ENCODE measurements around the gene FBXO33.

GRCh38 chr14:39435241-39435640 is 3.0 kb upstream of the FBXO33 start:
- TF ChIP-seq CTCF (IDR thresholded peaks at IDR 0.05; ENCODE audit: low read length): no peak
- TF ChIP-seq EZH2 (IDR thresholded peaks at IDR 0.05; ENCODE audit: borderline replicate concordance, low read length): no peak

Measured in OCI-LY1 (cell line).